Measurements from ENCODE around the gene P4HA1. TPM values are rescaled to one million over a fixed set of nuclear protein-coding genes. Genes with fewer than 3 reads are reported as not detected.

The P4HA1 gene
- total and polyA plus RNA-seq, 2 donors (not counting 3 experiments of a cell fraction or from before 2014, with no cell fraction given): 14.3 to 29.1 TPM

DNA sequence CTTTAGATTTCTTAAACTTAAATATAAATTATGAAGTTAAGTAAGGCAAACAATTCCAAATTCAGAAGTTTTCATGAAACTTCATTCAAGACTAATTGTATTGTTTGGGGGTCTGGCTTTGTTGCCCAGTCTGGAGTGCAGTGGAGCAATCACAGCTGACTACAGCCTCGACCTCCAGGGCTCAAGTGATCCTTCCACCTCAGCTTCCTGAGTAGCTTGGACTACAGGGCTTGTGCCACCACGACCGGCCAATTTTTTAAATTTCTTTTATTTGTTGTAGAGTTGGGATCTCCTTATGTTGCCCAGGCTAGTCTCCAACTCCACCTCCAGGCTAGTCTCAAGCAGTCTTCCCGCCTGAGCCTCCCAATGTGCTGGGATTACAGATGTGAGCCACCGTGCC, 12.5 kb downstream of the P4HA1 start:
- H3K9me3 ChIP-seq (replicated peaks; ENCODE audit: control insufficient read depth, insufficient read depth, low read length): no peaks in the 10 kb centered on the region
- POLR2A ChIA-PET: interaction anchor here (2.3 kb wide), 1 partner anchor 12 kb away, joined by 18 read pairs; the partner anchor contains the start of gene P4HA1
- no peak for TF ChIP-seq FOS (IDR thresholded peaks at IDR 0.05; ENCODE audit: borderline replicate concordance, insufficient read depth, low read length)
- TF ChIP-seq JUN (IDR thresholded peaks at IDR 0.05; ENCODE audit: borderline replicate concordance, insufficient read depth, insufficient read length, low read depth): no peak
- TF ChIP-seq, protein P1, sequence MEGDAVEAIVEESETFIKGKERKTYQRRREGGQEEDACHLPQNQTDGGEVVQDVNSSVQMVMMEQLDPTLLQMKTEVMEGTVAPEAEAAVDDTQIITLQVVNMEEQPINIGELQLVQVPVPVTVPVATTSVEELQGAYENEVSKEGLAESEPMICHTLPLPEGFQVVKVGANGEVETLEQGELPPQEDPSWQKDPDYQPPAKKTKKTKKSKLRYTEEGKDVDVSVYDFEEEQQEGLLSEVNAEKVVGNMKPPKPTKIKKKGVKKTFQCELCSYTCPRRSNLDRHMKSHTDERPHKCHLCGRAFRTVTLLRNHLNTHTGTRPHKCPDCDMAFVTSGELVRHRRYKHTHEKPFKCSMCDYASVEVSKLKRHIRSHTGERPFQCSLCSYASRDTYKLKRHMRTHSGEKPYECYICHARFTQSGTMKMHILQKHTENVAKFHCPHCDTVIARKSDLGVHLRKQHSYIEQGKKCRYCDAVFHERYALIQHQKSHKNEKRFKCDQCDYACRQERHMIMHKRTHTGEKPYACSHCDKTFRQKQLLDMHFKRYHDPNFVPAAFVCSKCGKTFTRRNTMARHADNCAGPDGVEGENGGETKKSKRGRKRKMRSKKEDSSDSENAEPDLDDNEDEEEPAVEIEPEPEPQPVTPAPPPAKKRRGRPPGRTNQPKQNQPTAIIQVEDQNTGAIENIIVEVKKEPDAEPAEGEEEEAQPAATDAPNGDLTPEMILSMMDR (IDR thresholded peaks at IDR 0.05; ENCODE audit: extremely low read depth in 1 of 2, insufficient read depth in 1 of 2, low read depth in 1 of 2, low read length in 2 of 2): no peak
- TF ChIP-seq EZH2 (IDR thresholded peaks at IDR 0.05; ENCODE audit: borderline replicate concordance, low read depth, low read length, severe bottlenecking): no peak
- TF ChIP-seq POLR2AphosphoS5 (IDR thresholded peaks at IDR 0.05; ENCODE audit: insufficient read depth, low read depth, low read length): no peak
- TF ChIP-seq MYC (IDR thresholded peaks at IDR 0.05; ENCODE audit: low read depth, low read length): no peak
- no peak for TF ChIP-seq GATA2 (IDR thresholded peaks at IDR 0.05; ENCODE audit: insufficient read depth, insufficient read length, low read depth, low read length)
- TF ChIP-seq POLR2A (IDR thresholded peaks at IDR 0.05; ENCODE audit: low read depth, low read length): no peak
- TF ChIP-seq, protein P2, sequence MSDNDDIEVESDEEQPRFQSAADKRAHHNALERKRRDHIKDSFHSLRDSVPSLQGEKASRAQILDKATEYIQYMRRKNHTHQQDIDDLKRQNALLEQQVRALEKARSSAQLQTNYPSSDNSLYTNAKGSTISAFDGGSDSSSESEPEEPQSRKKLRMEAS (IDR thresholded peaks at IDR 0.05; ENCODE audit: insufficient read depth, insufficient read length): no peak

More for the DNA sequence above, 12.5 kb downstream of the P4HA1 start:
- Histone ChIP-seq H3K4me1 (ENCODE audit: control insufficient read depth, extremely low read depth, insufficient read depth, low read length) (peaks cover 7% of the 10 kb centered on the region), H2AFZ (ENCODE audit: low read depth, low read length) (no peak overlapping the region), H3K9ac (replicated peaks; ENCODE audit: extremely low read depth, insufficient read depth, low read length) (no peak overlapping the region), H3K4me2 (ENCODE audit: insufficient read depth, low read length) (no peak overlapping the region), H3K27ac (ENCODE audit: insufficient read depth, low read depth, low read length) (no peak overlapping the region), H3K36me3 (ENCODE audit: control insufficient read depth in 2 of 2, extremely low read depth in 1 of 2, insufficient read depth in 2 of 2, low read length in 2 of 2) (no peaks in the 10 kb centered on the region), H3K9me1 (replicated peaks; ENCODE audit: control insufficient read depth, extremely low read depth, insufficient read depth, low read length) (no peaks in the 10 kb centered on the region), H3K79me2 (ENCODE audit: control insufficient read depth, insufficient read depth, low read length) (peaks cover 37% of the 10 kb centered on the region), H4K20me1 (replicated peaks; ENCODE audit: control insufficient read depth, extremely low read depth, insufficient read depth, low read length) (no peaks in the 10 kb centered on the region), H3K27me3 (ENCODE audit: control insufficient read depth in 2 of 2, insufficient read depth in 2 of 2, low read length in 2 of 2) (no peaks in the 10 kb centered on the region), H3K4me3 (replicated peaks in 1 of 3; ENCODE audit: insufficient read depth in 1 of 3, low read depth in 1 of 3, low read length in 3 of 3) (no peak overlapping the region)
- CTCF ChIA-PET: interaction anchor here (1.0 to 2.3 kb wide), 4 partner anchors 11 to 23 kb away, joined by 3 to 6 read pairs (median 4); partner anchors contain the start of gene P4HA1
- DNase-seq (ENCODE audit: low read depth, low spot score) (no peak), FAIRE-seq (no peak)
- dilution Hi-C loops (cut with MboI; ENCODE audit: extremely low pct_ligation_motif_present, low sequenced_read_pairs): no loop called here
- no TSS peak for BruUV-seq (replicated peaks)
- intact Hi-C loops (cut with micrococcal nuclease): no loop called here

Data from endothelial cell of umbilical vein (primary cell).